ENCODE data around the gene ZNF839. TPM values are rescaled to one million over a fixed set of nuclear protein-coding genes. Genes with fewer than 3 reads are reported as not detected.

The ZNF839 gene
- total and polyA plus RNA-seq, 2 experiments from 2014 or later: 7.9 to 10.0 TPM

DNA sequence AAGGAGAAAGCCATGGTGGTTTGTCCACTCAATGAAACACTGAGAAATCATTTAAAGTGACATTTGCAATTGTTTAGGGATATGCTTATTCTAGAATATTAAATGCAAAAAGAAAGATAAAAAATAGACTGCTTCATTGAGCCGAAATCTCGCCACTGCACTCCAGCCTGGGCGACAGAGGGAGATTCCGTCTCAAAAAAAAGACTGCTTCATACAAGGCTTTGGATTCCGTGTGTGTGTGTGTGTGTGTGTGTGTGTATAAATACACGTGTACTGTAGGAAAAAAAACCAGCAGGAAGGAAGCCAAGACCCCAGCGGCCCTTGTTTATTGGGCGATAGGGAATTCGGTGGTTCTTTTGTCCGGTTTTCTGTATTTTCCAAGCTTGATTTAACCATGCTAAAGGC is 3.2 kb upstream of the ZNF839 start:
- H3K36me3 Mint-ChIP-seq (ENCODE audit: low read depth): no peaks in the 10 kb centered on the region; the same call in 2 of the 3 replicates
- H3K36me3 ChIP-seq (ENCODE audit: insufficient read depth): no peaks in the 10 kb centered on the region
- peak overlapping the region; percentile 94 for H3K27ac Mint-ChIP-seq
- H4K20me1 ChIP-seq (replicated peaks; ENCODE audit: insufficient read depth): no peaks in the 10 kb centered on the region
- peaks cover 23% of the 10 kb centered on the region for H3K4me1 Mint-ChIP-seq
- peaks cover 21% of the 10 kb centered on the region for H3F3A ChIP-seq (replicated peaks; ENCODE audit: low read depth)
- peaks cover 44% of the 10 kb centered on the region for H3K27me3 Mint-ChIP-seq (ENCODE audit: insufficient read depth, low read depth, poor library complexity)
- H3K27me3 ChIP-seq (ENCODE audit: insufficient read depth): peaks cover 29% of the 10 kb centered on the region
- TF ChIP-seq EZH2 (IDR thresholded peaks at IDR 0.05; ENCODE audit: low read depth, unreplicated experiment) (no peak), JUNB (IDR thresholded peaks at IDR 0.05; ENCODE audit: unreplicated experiment) (no peak), NANOG (IDR thresholded peaks at IDR 0.05; ENCODE audit: borderline replicate concordance) (no peak), EZH2phosphoT487 (IDR thresholded peaks at IDR 0.05; ENCODE audit: unreplicated experiment) (no peak), STAT1 (IDR thresholded peaks at IDR 0.05; ENCODE audit: unreplicated experiment) (no peak), ZNF114 (CRISPR knock-in tag; IDR thresholded peaks at IDR 0.05) (no peak), POLR2AphosphoS5 (IDR thresholded peaks at IDR 0.05; ENCODE audit: low read depth) (no peak)
- TF ChIP-seq, protein P1, sequence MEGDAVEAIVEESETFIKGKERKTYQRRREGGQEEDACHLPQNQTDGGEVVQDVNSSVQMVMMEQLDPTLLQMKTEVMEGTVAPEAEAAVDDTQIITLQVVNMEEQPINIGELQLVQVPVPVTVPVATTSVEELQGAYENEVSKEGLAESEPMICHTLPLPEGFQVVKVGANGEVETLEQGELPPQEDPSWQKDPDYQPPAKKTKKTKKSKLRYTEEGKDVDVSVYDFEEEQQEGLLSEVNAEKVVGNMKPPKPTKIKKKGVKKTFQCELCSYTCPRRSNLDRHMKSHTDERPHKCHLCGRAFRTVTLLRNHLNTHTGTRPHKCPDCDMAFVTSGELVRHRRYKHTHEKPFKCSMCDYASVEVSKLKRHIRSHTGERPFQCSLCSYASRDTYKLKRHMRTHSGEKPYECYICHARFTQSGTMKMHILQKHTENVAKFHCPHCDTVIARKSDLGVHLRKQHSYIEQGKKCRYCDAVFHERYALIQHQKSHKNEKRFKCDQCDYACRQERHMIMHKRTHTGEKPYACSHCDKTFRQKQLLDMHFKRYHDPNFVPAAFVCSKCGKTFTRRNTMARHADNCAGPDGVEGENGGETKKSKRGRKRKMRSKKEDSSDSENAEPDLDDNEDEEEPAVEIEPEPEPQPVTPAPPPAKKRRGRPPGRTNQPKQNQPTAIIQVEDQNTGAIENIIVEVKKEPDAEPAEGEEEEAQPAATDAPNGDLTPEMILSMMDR (conservative IDR thresholded peaks at IDR 0.05; ENCODE audit: low read depth in 2 of 2): no peak
- TF ChIP-seq, protein P2, sequence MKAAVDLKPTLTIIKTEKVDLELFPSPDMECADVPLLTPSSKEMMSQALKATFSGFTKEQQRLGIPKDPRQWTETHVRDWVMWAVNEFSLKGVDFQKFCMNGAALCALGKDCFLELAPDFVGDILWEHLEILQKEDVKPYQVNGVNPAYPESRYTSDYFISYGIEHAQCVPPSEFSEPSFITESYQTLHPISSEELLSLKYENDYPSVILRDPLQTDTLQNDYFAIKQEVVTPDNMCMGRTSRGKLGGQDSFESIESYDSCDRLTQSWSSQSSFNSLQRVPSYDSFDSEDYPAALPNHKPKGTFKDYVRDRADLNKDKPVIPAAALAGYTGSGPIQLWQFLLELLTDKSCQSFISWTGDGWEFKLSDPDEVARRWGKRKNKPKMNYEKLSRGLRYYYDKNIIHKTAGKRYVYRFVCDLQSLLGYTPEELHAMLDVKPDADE (IDR thresholded peaks at IDR 0.05): no peak
- TF ChIP-seq, protein P3, sequence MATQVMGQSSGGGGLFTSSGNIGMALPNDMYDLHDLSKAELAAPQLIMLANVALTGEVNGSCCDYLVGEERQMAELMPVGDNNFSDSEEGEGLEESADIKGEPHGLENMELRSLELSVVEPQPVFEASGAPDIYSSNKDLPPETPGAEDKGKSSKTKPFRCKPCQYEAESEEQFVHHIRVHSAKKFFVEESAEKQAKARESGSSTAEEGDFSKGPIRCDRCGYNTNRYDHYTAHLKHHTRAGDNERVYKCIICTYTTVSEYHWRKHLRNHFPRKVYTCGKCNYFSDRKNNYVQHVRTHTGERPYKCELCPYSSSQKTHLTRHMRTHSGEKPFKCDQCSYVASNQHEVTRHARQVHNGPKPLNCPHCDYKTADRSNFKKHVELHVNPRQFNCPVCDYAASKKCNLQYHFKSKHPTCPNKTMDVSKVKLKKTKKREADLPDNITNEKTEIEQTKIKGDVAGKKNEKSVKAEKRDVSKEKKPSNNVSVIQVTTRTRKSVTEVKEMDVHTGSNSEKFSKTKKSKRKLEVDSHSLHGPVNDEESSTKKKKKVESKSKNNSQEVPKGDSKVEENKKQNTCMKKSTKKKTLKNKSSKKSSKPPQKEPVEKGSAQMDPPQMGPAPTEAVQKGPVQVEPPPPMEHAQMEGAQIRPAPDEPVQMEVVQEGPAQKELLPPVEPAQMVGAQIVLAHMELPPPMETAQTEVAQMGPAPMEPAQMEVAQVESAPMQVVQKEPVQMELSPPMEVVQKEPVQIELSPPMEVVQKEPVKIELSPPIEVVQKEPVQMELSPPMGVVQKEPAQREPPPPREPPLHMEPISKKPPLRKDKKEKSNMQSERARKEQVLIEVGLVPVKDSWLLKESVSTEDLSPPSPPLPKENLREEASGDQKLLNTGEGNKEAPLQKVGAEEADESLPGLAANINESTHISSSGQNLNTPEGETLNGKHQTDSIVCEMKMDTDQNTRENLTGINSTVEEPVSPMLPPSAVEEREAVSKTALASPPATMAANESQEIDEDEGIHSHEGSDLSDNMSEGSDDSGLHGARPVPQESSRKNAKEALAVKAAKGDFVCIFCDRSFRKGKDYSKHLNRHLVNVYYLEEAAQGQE (IDR thresholded peaks at IDR 0.05; ENCODE audit: unreplicated experiment): no peak
- TF ChIP-seq, protein P4, sequence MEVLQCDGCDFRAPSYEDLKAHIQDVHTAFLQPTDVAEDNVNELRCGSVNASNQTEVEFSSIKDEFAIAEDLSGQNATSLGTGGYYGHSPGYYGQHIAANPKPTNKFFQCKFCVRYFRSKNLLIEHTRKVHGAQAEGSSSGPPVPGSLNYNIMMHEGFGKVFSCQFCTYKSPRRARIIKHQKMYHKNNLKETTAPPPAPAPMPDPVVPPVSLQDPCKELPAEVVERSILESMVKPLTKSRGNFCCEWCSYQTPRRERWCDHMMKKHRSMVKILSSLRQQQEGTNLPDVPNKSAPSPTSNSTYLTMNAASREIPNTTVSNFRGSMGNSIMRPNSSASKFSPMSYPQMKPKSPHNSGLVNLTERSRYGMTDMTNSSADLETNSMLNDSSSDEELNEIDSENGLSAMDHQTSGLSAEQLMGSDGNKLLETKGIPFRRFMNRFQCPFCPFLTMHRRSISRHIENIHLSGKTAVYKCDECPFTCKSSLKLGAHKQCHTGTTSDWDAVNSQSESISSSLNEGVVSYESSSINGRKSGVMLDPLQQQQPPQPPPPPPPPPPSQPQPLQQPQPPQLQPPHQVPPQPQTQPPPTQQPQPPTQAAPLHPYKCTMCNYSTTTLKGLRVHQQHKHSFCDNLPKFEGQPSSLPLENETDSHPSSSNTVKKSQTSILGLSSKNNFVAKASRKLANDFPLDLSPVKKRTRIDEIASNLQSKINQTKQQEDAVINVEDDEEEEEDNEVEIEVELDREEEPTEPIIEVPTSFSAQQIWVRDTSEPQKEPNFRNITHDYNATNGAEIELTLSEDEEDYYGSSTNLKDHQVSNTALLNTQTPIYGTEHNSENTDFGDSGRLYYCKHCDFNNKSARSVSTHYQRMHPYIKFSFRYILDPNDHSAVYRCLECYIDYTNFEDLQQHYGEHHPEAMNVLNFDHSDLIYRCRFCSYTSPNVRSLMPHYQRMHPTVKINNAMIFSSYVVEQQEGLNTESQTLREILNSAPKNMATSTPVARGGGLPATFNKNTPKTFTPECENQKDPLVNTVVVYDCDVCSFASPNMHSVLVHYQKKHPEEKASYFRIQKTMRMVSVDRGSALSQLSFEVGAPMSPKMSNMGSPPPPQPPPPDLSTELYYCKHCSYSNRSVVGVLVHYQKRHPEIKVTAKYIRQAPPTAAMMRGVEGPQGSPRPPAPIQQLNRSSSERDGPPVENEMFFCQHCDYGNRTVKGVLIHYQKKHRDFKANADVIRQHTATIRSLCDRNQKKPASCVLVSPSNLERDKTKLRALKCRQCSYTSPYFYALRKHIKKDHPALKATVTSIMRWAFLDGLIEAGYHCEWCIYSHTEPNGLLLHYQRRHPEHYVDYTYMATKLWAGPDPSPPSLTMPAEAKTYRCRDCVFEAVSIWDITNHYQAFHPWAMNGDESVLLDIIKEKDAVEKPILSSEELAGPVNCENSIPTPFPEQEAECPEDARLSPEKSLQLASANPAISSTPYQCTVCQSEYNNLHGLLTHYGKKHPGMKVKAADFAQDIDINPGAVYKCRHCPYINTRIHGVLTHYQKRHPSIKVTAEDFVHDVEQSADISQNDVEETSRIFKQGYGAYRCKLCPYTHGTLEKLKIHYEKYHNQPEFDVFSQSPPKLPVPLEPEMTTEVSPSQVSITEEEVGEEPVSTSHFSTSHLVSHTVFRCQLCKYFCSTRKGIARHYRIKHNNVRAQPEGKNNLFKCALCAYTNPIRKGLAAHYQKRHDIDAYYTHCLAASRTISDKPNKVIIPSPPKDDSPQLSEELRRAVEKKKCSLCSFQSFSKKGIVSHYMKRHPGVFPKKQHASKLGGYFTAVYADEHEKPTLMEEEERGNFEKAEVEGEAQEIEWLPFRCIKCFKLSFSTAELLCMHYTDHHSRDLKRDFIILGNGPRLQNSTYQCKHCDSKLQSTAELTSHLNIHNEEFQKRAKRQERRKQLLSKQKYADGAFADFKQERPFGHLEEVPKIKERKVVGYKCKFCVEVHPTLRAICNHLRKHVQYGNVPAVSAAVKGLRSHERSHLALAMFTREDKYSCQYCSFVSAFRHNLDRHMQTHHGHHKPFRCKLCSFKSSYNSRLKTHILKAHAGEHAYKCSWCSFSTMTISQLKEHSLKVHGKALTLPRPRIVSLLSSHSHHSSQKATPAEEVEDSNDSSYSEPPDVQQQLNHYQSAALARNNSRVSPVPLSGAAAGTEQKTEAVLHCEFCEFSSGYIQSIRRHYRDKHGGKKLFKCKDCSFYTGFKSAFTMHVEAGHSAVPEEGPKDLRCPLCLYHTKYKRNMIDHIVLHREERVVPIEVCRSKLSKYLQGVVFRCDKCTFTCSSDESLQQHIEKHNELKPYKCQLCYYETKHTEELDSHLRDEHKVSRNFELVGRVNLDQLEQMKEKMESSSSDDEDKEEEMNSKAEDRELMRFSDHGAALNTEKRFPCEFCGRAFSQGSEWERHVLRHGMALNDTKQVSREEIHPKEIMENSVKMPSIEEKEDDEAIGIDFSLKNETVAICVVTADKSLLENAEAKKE (CRISPR knock-in tag; IDR thresholded peaks at IDR 0.05): no peak
- H3K79me2 ChIP-seq (replicated peaks; ENCODE audit: insufficient read depth): no peaks in the 10 kb centered on the region
- no peaks in the 10 kb centered on the region for H3K9me2 ChIP-seq (ENCODE audit: insufficient read depth)
- peak overlapping the region; percentile 78; the same call in 1 of the 2 replicates for H3K27ac ChIP-seq (ENCODE audit: low read depth)
- H3K4me2 ChIP-seq: peak overlapping the region; percentile 77
- H2AFZ ChIP-seq: peak overlapping the region; percentile 95; the same call in 1 of the 2 replicates
- peaks cover 27% of the 10 kb centered on the region for H3K4me1 ChIP-seq (ENCODE audit: insufficient read depth)
- no peak for DNase-seq (ENCODE audit: low spot score)
- H3K4me3 Mint-ChIP-seq: peak overlapping the region; percentile 95
- H3K4me3 ChIP-seq: peak overlapping the region; percentile 64
- no peak for ATAC-seq
- H3K9me3 Mint-ChIP-seq: 0 out of 3 replicates have a peak, but pooled peaks cover 5% of the 10 kb centered on the region

All from GM23338 (cell line).